ENCODE data around the gene SNRNP70.
"Not testable (repeated sequence)": the region's sequence is repeated elsewhere in the genome, so short reads cannot be mapped to it uniquely, and the experiment has no call there.

SNRNP70 gene

GRCh38 chr19:49064768-49065611 is 20.3 kb upstream of the SNRNP70 start, which contains the start of gene NTF4:
TSS of gene NTF4 (minus strand) at chr19:49064818. CDS start at chr19:49061997, 2,821 bp downstream.
- DNase-seq: no peak

GRCh38 chr19:49065905-49066512 is 19.2 kb upstream of the SNRNP70 start:
- no peak for DNase-seq

- DNase-seq: no peak
These were observed 17.7 kb upstream of the SNRNP70 start for GRCh38 chr19:49067554-49067953.

- DNase-seq: no peak
These were observed 16.2 kb upstream of the SNRNP70 start for GRCh38 chr19:49069026-49069425.

GRCh38 chr19:49070416-49070815 is 14.8 kb upstream of the SNRNP70 start:
- no peak for DNase-seq

- no peak for DNase-seq
These were observed 13.2 kb upstream of the SNRNP70 start for GRCh38 chr19:49071860-49072547.

GRCh38 chr19:49073514-49074378 is 11.5 kb upstream of the SNRNP70 start:
- no peak for DNase-seq

GRCh38 chr19:49074869-49075268 is 10.4 kb upstream of the SNRNP70 start:
- DNase-seq: not testable (repeated sequence)

- no peak for DNase-seq
These were observed 4.9 kb upstream of the SNRNP70 start for GRCh38 chr19:49080392-49080791.

GRCh38 chr19:49081273-49081672 is 4.0 kb upstream of the SNRNP70 start:
- no peak for DNase-seq

GRCh38 chr19:49084206-49085019 is 838 bp upstream of the SNRNP70 start:
- DNase-seq: no peak

GRCh38 chr19:49085868-49086232 is 599 bp downstream of the SNRNP70 start:
- DNase-seq: no peak

- no peak for DNase-seq
These were observed 1.0 kb downstream of the SNRNP70 start for GRCh38 chr19:49086296-49086695.

GRCh38 chr19:49091391-49092038 is 6.3 kb downstream of the SNRNP70 start:
- DNase-seq: no peak

GRCh38 chr19:49092686-49093085 is 7.4 kb downstream of the SNRNP70 start:
- DNase-seq: no peak

GRCh38 chr19:49094505-49095482 is 9.5 kb downstream of the SNRNP70 start:
- DNase-seq: no peak

GRCh38 chr19:49097453-49098288 is 12.4 kb downstream of the SNRNP70 start:
- no peak for DNase-seq

GRCh38 chr19:49098795-49099194 is 13.5 kb downstream of the SNRNP70 start:
- DNase-seq: no peak

- DNase-seq: no peak
These were observed 15.9 kb downstream of the SNRNP70 start for GRCh38 chr19:49101160-49101559.

All from NCI-H524 treated with DMSO at 0.1 percent for 48 hours (cell line).